ENCODE measurements around the gene TCF4.

TCF4 gene

DNA sequence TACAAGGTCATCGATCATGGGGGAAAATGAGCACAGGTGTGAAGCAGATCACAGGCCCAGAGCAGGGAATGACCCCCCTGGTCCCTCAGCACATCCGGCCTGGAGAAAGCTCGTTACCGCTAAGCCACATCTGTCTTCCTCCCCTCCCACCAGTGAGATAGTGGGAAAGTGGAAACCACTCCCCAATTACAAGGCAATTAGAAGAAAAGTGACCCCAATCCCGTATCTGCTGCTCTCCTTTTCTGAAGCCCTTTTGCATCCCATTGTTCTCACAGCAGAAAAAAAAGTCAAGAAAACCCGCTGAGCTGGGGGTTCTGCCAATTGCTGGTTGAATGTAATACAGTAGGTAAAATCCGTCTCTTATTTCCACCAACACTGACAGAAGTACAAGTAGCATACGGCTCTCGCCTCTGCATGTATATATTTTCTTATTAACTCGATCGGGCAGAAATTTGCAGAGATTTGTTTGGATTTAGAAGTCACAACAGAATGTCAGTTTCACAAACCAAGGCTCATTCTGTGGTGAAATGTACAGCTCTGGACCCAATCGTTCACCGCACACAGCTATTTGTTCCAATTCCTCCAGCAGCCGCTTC lies 287.0 kb downstream of the TCF4 start:
- no peak overlapping the region for H3K4me3 ChIP-seq (ENCODE audit: low read depth, low read length)
- CTCF ChIA-PET: interaction anchor here (1.2 to 1.5 kb wide), 2 partner anchors 9 to 10 kb away, joined by 3 to 4 read pairs; no protein-coding TSS in a partner anchor
- TF ChIP-seq ZNF433 (tag by site-specific recombination; IDR thresholded peaks at IDR 0.05; ENCODE audit: low read depth) (no peak), ZNF354C (tag by site-specific recombination; IDR thresholded peaks at IDR 0.05; ENCODE audit: borderline replicate concordance, low read depth) (no peak), HOXC10 (CRISPR knock-in tag; IDR thresholded peaks at IDR 0.05) (no peak)
- no peak overlapping the region for H3K27ac ChIP-seq (ENCODE audit: extremely low read depth, low read depth, low read length)
- H3K36me3 ChIP-seq (ENCODE audit: control insufficient read depth in 2 of 2, insufficient read depth in 1 of 2, low read length in 2 of 2): no peaks in the 10 kb centered on the region
- no peaks in the 10 kb centered on the region for H3K4me1 ChIP-seq (ENCODE audit: control insufficient read depth, insufficient read depth, low read length)
- POLR2A ChIA-PET: interaction anchor here (0.6 kb wide), 1 partner anchor 21 kb away, joined by 6 read pairs; no protein-coding TSS in a partner anchor
- no peaks in the 10 kb centered on the region for H3K9me3 ChIP-seq (ENCODE audit: control insufficient read depth, insufficient read depth, low read depth, low read length)

- Histone ChIP-seq H3K9me3 (ENCODE audit: control insufficient read depth, insufficient read depth, low read depth, low read length) (no peaks in the 10 kb centered on the region), H3K27ac (ENCODE audit: extremely low read depth, low read depth, low read length) (no peak overlapping the region), H3K4me3 (ENCODE audit: low read depth, low read length) (no peak overlapping the region), H3K4me1 (ENCODE audit: control insufficient read depth, insufficient read depth, low read length) (no peaks in the 10 kb centered on the region), H3K36me3 (ENCODE audit: control insufficient read depth in 2 of 2, insufficient read depth in 1 of 2, low read length in 2 of 2) (no peaks in the 10 kb centered on the region)
- ChIA-PET POLR2A (no interaction called here), CTCF (interaction anchor here (1.2 to 1.5 kb wide), 2 partner anchors 9 kb away, joined by 3 to 4 read pairs; no protein-coding TSS in a partner anchor)
- no peak for TF ChIP-seq ZNF785 (tag by site-specific recombination; IDR thresholded peaks at IDR 0.05)
- TF ChIP-seq GLIS2 (tag by site-specific recombination; IDR thresholded peaks at IDR 0.05): no peak
- no peak for TF ChIP-seq ZNF16 (tag by site-specific recombination; IDR thresholded peaks at IDR 0.05; ENCODE audit: low read depth)
- TF ChIP-seq ZNF274 (IDR thresholded peaks at IDR 0.05; ENCODE audit: low read length): no peak
- no peak for TF ChIP-seq ZNF274 (tag by site-specific recombination; IDR thresholded peaks at IDR 0.05; ENCODE audit: borderline replicate concordance)
- no peak for TF ChIP-seq ZNF133 (tag by site-specific recombination; IDR thresholded peaks at IDR 0.05)
- TF ChIP-seq ZNF658 (tag by site-specific recombination; IDR thresholded peaks at IDR 0.05): no peak
- no peak for TF ChIP-seq ZFHX2 (tag by site-specific recombination; conservative IDR thresholded peaks at IDR 0.05)
- no peak for TF ChIP-seq FEZF1 (tag by site-specific recombination; IDR thresholded peaks at IDR 0.05)
- TF ChIP-seq ZBTB1 (tag by site-specific recombination; IDR thresholded peaks at IDR 0.05): no peak
- TF ChIP-seq ZNF792 (tag by site-specific recombination; IDR thresholded peaks at IDR 0.05): no peak
- no peak for TF ChIP-seq ZNF138 (tag by site-specific recombination; IDR thresholded peaks at IDR 0.05; ENCODE audit: borderline replicate concordance)
- no peak for TF ChIP-seq ZNF350 (tag by site-specific recombination; IDR thresholded peaks at IDR 0.05)
These were observed 287.5 kb downstream of the TCF4 start for GRCh38 chr18:55300421-55300935.

- TF ChIP-seq, protein P1, sequence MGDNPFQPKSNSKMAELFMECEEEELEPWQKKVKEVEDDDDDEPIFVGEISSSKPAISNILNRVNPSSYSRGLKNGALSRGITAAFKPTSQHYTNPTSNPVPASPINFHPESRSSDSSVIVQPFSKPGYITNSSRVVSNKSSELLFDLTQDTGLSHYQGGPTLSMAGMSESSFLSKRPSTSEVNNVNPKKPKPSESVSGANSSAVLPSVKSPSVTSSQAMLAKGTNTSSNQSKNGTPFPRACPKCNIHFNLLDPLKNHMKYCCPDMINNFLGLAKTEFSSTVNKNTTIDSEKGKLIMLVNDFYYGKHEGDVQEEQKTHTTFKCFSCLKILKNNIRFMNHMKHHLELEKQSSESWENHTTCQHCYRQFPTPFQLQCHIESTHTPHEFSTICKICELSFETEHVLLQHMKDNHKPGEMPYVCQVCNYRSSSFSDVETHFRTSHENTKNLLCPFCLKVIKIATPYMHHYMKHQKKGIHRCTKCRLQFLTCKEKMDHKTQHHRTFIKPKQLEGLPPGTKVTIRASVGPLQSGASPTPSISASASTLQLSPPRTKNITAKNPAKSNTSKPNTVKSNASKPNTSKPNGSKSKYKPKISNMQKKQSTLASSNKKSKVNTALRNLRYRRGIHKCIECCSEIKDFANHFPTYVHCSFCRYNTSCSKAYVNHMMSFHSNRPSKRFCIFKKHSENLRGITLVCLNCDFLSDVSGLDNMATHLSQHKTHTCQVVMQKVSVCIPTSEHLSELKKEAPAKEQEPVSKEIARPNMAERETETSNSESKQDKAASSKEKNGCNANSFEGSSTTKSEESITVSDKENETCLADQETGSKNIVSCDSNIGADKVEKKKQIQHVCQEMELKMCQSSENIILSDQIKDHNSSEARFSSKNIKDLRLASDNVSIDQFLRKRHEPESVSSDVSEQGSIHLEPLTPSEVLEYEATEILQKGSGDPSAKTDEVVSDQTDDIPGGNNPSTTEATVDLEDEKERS (tag by site-specific recombination; IDR thresholded peaks at IDR 0.05): no peak
- TF ChIP-seq ZNF354C (tag by site-specific recombination; IDR thresholded peaks at IDR 0.05; ENCODE audit: borderline replicate concordance, low read depth): no peak
- TF ChIP-seq SP3 (tag by site-specific recombination; IDR thresholded peaks at IDR 0.05): no peak
- TF ChIP-seq ZNF629 (tag by site-specific recombination; IDR thresholded peaks at IDR 0.05): no peak
- no peak for TF ChIP-seq KLF10 (tag by site-specific recombination; IDR thresholded peaks at IDR 0.05)
- no peak for TF ChIP-seq ZFP3 (tag by site-specific recombination; IDR thresholded peaks at IDR 0.05; ENCODE audit: low read depth)
- no peak for TF ChIP-seq CTCF (tag by site-specific recombination; IDR thresholded peaks at IDR 0.05)
- no peak for TF ChIP-seq PRDM6 (tag by site-specific recombination; IDR thresholded peaks at IDR 0.05)
- no peak for TF ChIP-seq ZNF366 (tag by site-specific recombination; conservative IDR thresholded peaks at IDR 0.05)
- no peak for TF ChIP-seq RBAK (tag by site-specific recombination; IDR thresholded peaks at IDR 0.05)
- Histone ChIP-seq H3K9me3 (ENCODE audit: control insufficient read depth, insufficient read depth, low read depth, low read length) (no peaks in the 10 kb centered on the region), H3K4me1 (ENCODE audit: control insufficient read depth, insufficient read depth, low read length) (no peaks in the 10 kb centered on the region), H3K4me3 (ENCODE audit: low read depth, low read length) (no peak overlapping the region), H3K27ac (ENCODE audit: extremely low read depth, low read depth, low read length) (no peak overlapping the region), H3K36me3 (ENCODE audit: control insufficient read depth in 2 of 2, insufficient read depth in 1 of 2, low read length in 2 of 2) (no peaks in the 10 kb centered on the region)
- POLR2A ChIA-PET: interaction anchor here (0.6 kb wide), 1 partner anchor 124 kb away, joined by 3 read pairs; no protein-coding TSS in a partner anchor
- CTCF ChIA-PET: interaction anchor here (0.6 kb wide), 1 partner anchor 22 kb away, joined by 3 read pairs; no protein-coding TSS in a partner anchor
These were observed 291.2 kb downstream of the TCF4 start for GRCh38 chr18:55296778-55297177.
